ENCODE results near the gene ZNF497.
A peak's percentile ranks its signal among the peaks of the same experiment; 100 is the strongest.

GRCh38 chr19:58400916-58401839 lies 38.6 kb upstream of the ZNF497 start:
- peak in 1 of 6 experiments; percentile 10 for TF ChIP-seq CTCF (IDR thresholded peaks at IDR 0.05)
- TF ChIP-seq POLR2A (IDR thresholded peaks at IDR 0.05): peak in 1 of 2 donors; percentile 92

Data from thyroid gland (tissue), 4 donors.